Neural cell (in vitro differentiated cells): ENCODE results near the gene NCKIPSD. TPM values are rescaled to one million over a fixed set of nuclear protein-coding genes. Genes with fewer than 3 reads are reported as not detected.

ENCODE experiments used
- H2AFZ ChIP-seq: fragments of 200-600, 300-800 bp; sonication (generic), shearing (Covaris generic); 2 replicates; pipeline ENCODE4 v1.6.0; 2014; ENCODE audit warnings: low read depth, mild to moderate bottlenecking, antibody characterized with exemption, low read length, moderate library complexity
- H3F3A ChIP-seq: fragments of 200-600 bp; shearing (Covaris generic); 2 replicates; pipeline ENCODE4 v1.6.1; 2016; ENCODE audit warnings: mild to moderate bottlenecking, moderate library complexity, mixed read lengths, antibody characterized with exemption, low read length; ENCODE audit not compliant: insufficient read depth, poor library complexity, severe bottlenecking
- H3K27ac ChIP-seq: fragments of 200-600, 300-800 bp; sonication (generic), shearing (Covaris generic); 2 replicates; pipeline ENCODE4 v1.5.1; 2014; ENCODE audit warnings: mild to moderate bottlenecking, low read length, moderate library complexity
- H3K27me3 ChIP-seq: fragments of 300-800, 200-600 bp; sonication (generic), shearing (Covaris generic); 2 replicates; pipeline ENCODE4 v1.6.0; 2014; ENCODE audit warnings: mild to moderate bottlenecking, low read depth, low read length, moderate library complexity; ENCODE audit not compliant: insufficient read depth
- H3K36me3 ChIP-seq: fragments of 300-800, 200-600 bp; sonication (generic), shearing (Covaris generic); 2 replicates; pipeline ENCODE4 v1.5.1; 2014; ENCODE audit warnings: mild to moderate bottlenecking, antibody characterized with exemption, low read length, moderate library complexity; ENCODE audit not compliant: insufficient read depth
- H3K4me2 ChIP-seq: fragments of 300-800, 200-600 bp; sonication (generic), shearing (Covaris generic); 2 replicates; pipeline ENCODE4 v1.6.0; 2014; ENCODE audit warnings: mild to moderate bottlenecking, low read length
- H3K4me3 ChIP-seq: fragments of 300-800, 200-600 bp; sonication (generic), shearing (Covaris generic); 2 replicates; pipeline ENCODE4 v1.5.1; 2014; ENCODE audit warnings: mild to moderate bottlenecking, low read length, moderate library complexity
- H3K79me2 ChIP-seq: fragments of 200-600 bp; shearing (Covaris generic); replicated peaks from 2 replicates; pipeline ENCODE4 v1.6.0; 2014; ENCODE audit warnings: mild to moderate bottlenecking, low read length, moderate library complexity; ENCODE audit not compliant: insufficient read depth
- H3K9ac ChIP-seq: fragments of 300-800, 200-600 bp; sonication (generic), shearing (Covaris generic); 2 replicates; pipeline ENCODE4 v1.6.1; 2016; ENCODE audit warnings: mild to moderate bottlenecking, low read length, mixed read lengths
- H3K9me2 ChIP-seq: fragments of 200-600 bp; shearing (Covaris generic); 2 replicates; pipeline ENCODE4 v1.6.1; 2016; ENCODE audit warnings: mild to moderate bottlenecking, low read length, mixed read lengths; ENCODE audit not compliant: insufficient read depth
- H3K9me3 ChIP-seq: fragments of 200-600, 300-800 bp; sonication (generic), shearing (Covaris generic); 2 replicates; pipeline ENCODE4 v1.6.1; 2016; ENCODE audit warnings: mild to moderate bottlenecking, mixed run types, low read length, moderate library complexity, mixed read lengths
- H4K20me1 ChIP-seq: fragments of 200-600 bp; shearing (Covaris generic); 2 replicates; pipeline ENCODE4 v1.6.1; 2016; ENCODE audit warnings: mild to moderate bottlenecking, mixed run types; ENCODE audit not compliant: insufficient read depth
- CTCF ChIP-seq: fragments of 450-650 bp; IDR thresholded peaks from 2 replicates; pipeline ENCODE4 v1.5.1; 2014; ENCODE audit warnings: antibody characterized with exemption, mild to moderate bottlenecking, moderate library complexity; ENCODE audit not compliant: poor library complexity, severe bottlenecking
- EP300 ChIP-seq: fragments of 450-650 bp; conservative IDR thresholded peaks from 2 replicates; pipeline ENCODE4 v1.6.1; 2014; ENCODE audit warnings: antibody characterized with exemption, mild to moderate bottlenecking, moderate library complexity; ENCODE audit not compliant: poor library complexity, severe bottlenecking
- EZH2 ChIP-seq: fragments of 200-600, 300-800 bp; shearing (Covaris generic), sonication (generic); IDR thresholded peaks from 2 replicates; pipeline ENCODE4 v1.6.1; 2014; ENCODE audit warnings: antibody characterized with exemption, low read length, borderline replicate concordance, mild to moderate bottlenecking; ENCODE audit not compliant: insufficient read depth, poor library complexity, severe bottlenecking
- MXI1 ChIP-seq: fragments of 450-650 bp; conservative IDR thresholded peaks from 2 replicates; pipeline ENCODE4 v1.6.1; 2014; ENCODE audit warnings: antibody characterized with exemption, mild to moderate bottlenecking; ENCODE audit not compliant: poor library complexity, severe bottlenecking
- POLR2AphosphoS5 ChIP-seq: IDR thresholded peaks from 2 replicates; pipeline ENCODE4 v1.6.1; 2012
- RAD21 ChIP-seq: fragments of 450-650 bp; conservative IDR thresholded peaks from 2 replicates; pipeline ENCODE4 v1.6.1; 2014; ENCODE audit warnings: antibody characterized with exemption, mild to moderate bottlenecking, moderate library complexity
- REST ChIP-seq: IDR thresholded peaks from 2 replicates; pipeline ENCODE4 v1.6.1; 2012; ENCODE audit warnings: borderline replicate concordance
- SMC3 ChIP-seq: fragments of 450-650 bp; conservative IDR thresholded peaks from 2 replicates; pipeline ENCODE4 v1.6.1; 2014; ENCODE audit warnings: antibody characterized with exemption, mild to moderate bottlenecking, moderate library complexity; ENCODE audit not compliant: poor library complexity
- TAF1 ChIP-seq: IDR thresholded peaks from 2 replicates; pipeline ENCODE4 v1.6.1; 2012; ENCODE audit warnings: low read depth
- polyA plus RNA-seq: library from polyadenylated mRNA; depleted of rRNA; stranded (reverse); fragments of >200 nt; gene quantifications from 2 replicates; pipeline ENCODE4 v1.2.3, GENCODE V29; 2014

The NCKIPSD gene
- polyA plus RNA-seq, 1 donor from 2014 or later, result 19.0 TPM

- Histone ChIP-seq H3K27me3 (no peaks in the 10 kb centered on the region), H2AFZ (no peak overlapping the region), H3K9me2 (no peaks in the 10 kb centered on the region), H3K36me3 (peaks cover 4% of the 10 kb centered on the region), H3K79me2 (no peaks in the 10 kb centered on the region), H3F3A (no peaks in the 10 kb centered on the region), H3K4me2 (no peak overlapping the region), H3K9me3 (no peaks in the 10 kb centered on the region), H3K9ac (no peak overlapping the region), H3K4me3 (no peak overlapping the region), H3K27ac (no peak overlapping the region), H4K20me1 (no peaks in the 10 kb centered on the region)
- TF ChIP-seq CTCF, result no peak
- TF ChIP-seq EZH2, result no peak
- TF ChIP-seq TAF1, result no peak
- TF ChIP-seq POLR2AphosphoS5, result no peak
- TF ChIP-seq MXI1, result no peak
- no peak for TF ChIP-seq REST
- TF ChIP-seq RAD21, result no peak
These were observed 13.2 kb downstream of the NCKIPSD start for GRCh38 chr3:48672522-48672921.

GRCh38 chr3:48664929-48665328 lies 20.8 kb downstream of the NCKIPSD start:
- Histone ChIP-seq H3K9ac (peak overlapping the region; percentile 92), H3K27me3 (no peaks in the 10 kb centered on the region), H3K4me3 (peak overlapping the region; percentile 73), H3K9me3 (peaks cover 16% of the 10 kb centered on the region), H4K20me1 (no peaks in the 10 kb centered on the region), H3K79me2 (peaks cover 14% of the 10 kb centered on the region), H3K4me2 (no peak overlapping the region), H3K27ac (peak overlapping the region; percentile 95), H3F3A (no peaks in the 10 kb centered on the region), H3K9me2 (no peaks in the 10 kb centered on the region), H2AFZ (no peak overlapping the region), H3K36me3 (peaks cover 16% of the 10 kb centered on the region)
- TF ChIP-seq MXI1 (no peak), RAD21 (no peak), POLR2AphosphoS5 (no peak), EP300 (no peak), REST (no peak), SMC3 (no peak), TAF1 (no peak), EZH2 (no peak), CTCF (no peak)
